ENCODE measurements around the gene PYM1. TPM values are rescaled to one million over a fixed set of nuclear protein-coding genes. Genes with fewer than 3 reads are reported as not detected.

PYM1 gene
- total RNA-seq, 4 donors from 2014 or later, result 24.2 to 29.5 (median 26.7) TPM

DNA sequence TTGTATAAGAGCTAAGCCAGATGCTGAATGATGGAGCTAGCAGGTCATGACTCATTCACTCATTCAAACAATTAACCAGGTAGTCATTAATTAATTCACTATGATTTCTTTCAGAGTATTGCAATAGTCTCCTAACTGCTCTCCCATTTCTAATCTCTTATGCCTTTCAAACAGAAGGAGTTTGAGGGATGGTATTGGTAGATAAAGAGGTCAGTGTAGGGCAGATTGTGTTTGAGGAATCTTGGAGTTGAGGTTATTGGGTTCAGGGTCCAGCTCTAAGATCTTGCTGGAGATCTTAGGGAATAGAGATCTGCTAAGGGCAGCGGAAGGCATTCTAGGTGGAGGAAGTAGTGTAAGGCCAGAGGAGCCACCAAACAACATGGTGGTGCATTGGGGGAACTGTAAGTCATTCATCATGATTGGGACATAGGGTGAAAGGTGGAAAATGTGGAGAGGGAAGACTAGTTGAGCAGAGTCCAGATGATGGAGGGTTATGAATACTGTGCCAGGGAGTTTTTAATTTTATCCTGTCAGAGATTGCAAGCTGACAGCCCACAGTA, 15.0 kb upstream of the PYM1 start:
- H3K4me3 ChIP-seq, result no peak overlapping the region
- no peaks in the 10 kb centered on the region for H3K27me3 ChIP-seq
- peaks cover 8 to 12% (median 10%) of the 10 kb centered on the region in 4 donors for H3K4me1 ChIP-seq
- intact Hi-C loops (cut with DNase I), result no loop called here
- 95% methylated on average over 1 of the region's 1 CpG for WGBS
- no peak overlapping the region for H3K27ac ChIP-seq (replicated peaks in 1 of 4)
- peaks cover 21 to 57% (median 27%) of the 10 kb centered on the region in 4 donors for H3K36me3 ChIP-seq
- DNase-seq (ENCODE audit: extremely low spot score), result no peak
- H3K9me3 ChIP-seq, result no peaks in the 10 kb centered on the region
- TF ChIP-seq POLR2AphosphoS5 (IDR thresholded peaks at IDR 0.05) (no peak), POLR2A (IDR thresholded peaks at IDR 0.05; ENCODE audit: low read depth) (no peak), EP300 (IDR thresholded peaks at IDR 0.05) (no peak)
- TF ChIP-seq, protein P1, sequence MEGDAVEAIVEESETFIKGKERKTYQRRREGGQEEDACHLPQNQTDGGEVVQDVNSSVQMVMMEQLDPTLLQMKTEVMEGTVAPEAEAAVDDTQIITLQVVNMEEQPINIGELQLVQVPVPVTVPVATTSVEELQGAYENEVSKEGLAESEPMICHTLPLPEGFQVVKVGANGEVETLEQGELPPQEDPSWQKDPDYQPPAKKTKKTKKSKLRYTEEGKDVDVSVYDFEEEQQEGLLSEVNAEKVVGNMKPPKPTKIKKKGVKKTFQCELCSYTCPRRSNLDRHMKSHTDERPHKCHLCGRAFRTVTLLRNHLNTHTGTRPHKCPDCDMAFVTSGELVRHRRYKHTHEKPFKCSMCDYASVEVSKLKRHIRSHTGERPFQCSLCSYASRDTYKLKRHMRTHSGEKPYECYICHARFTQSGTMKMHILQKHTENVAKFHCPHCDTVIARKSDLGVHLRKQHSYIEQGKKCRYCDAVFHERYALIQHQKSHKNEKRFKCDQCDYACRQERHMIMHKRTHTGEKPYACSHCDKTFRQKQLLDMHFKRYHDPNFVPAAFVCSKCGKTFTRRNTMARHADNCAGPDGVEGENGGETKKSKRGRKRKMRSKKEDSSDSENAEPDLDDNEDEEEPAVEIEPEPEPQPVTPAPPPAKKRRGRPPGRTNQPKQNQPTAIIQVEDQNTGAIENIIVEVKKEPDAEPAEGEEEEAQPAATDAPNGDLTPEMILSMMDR (IDR thresholded peaks at IDR 0.05), result no peak

DNA sequence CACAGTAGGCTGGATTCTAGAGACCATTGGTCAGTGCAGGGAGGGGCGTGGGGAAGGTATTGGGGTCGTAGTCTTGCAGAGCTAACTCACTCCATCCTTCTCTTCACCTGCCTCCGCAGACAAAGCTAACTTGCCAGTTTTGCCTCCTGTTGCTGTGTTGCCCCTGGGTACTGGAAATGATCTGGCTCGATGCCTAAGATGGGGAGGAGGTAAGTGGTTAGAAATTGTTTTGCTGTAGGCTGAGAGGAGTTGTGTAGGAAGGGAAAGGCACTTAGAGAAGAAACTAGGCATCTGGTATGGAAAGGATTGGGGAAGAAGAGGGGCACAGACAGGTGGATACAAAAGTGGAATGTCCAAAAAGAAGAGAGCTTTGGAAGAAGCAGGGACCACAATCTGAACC, 14.4 kb upstream of the PYM1 start:
- 89% methylated on average over 4 of the region's 4 CpGs for WGBS
- H3K4me3 ChIP-seq, result no peak overlapping the region
- intact Hi-C loops (cut with DNase I), result no loop called here
- H3K36me3 ChIP-seq, result peaks cover 21 to 57% (median 27%) of the 10 kb centered on the region in 4 donors
- no peaks in the 10 kb centered on the region for H3K27me3 ChIP-seq
- no peaks in the 10 kb centered on the region for H3K9me3 ChIP-seq
- TF ChIP-seq POLR2A (IDR thresholded peaks at IDR 0.05; ENCODE audit: low read depth) (no peak), POLR2AphosphoS5 (IDR thresholded peaks at IDR 0.05) (no peak), EP300 (IDR thresholded peaks at IDR 0.05) (no peak)
- TF ChIP-seq, protein P1 (IDR thresholded peaks at IDR 0.05), result no peak
- DNase-seq (ENCODE audit: extremely low spot score), result no peak
- H3K27ac ChIP-seq (replicated peaks in 1 of 4), result no peak overlapping the region
- peaks cover 8 to 12% (median 10%) of the 10 kb centered on the region in 4 donors for H3K4me1 ChIP-seq

DNA sequence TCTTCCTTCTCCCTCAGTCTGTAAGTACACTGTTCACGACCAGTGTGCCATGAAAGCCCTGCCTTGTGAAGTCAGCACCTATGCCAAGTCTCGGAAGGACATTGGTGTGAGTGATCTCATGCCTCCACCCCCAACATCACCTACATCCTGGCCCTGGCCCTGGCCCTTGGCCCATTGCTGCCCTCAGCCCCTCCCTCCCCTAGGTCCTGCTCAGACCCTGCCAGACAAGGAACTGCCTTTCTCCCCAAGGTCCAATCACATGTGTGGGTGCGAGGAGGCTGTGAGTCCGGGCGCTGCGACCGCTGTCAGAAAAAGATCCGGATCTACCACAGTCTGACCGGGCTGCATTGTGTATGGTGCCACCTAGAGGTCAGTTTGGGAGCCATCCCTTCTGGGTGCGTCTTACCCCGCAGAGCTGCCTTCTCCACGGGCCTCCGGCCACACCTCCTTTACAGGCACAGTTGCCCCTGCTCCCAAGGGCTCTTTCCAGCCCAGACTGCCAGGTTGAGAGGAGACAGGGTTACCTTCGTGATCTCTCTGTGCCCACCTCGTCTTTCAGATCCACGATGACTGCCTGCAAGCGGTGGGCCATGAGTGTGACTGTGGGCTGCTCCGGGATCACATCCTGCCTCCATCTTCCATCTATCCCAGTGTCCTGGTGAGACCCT, 12.5 kb upstream of the PYM1 start:
- Histone ChIP-seq H3K9me3 (no peaks in the 10 kb centered on the region), H3K4me1 (peaks cover 8 to 22% (median 17%) of the 10 kb centered on the region in 4 donors), H3K27me3 (no peaks in the 10 kb centered on the region), H3K27ac (replicated peaks in 1 of 4) (peak overlapping the region; percentile 35 to 59 (median 46)), H3K4me3 (peak overlapping the region; percentile 8 to 33 (median 24)), H3K36me3 (peaks cover 10 to 46% (median 20%) of the 10 kb centered on the region in 4 donors)
- intact Hi-C loops (cut with DNase I), result loop anchor here (2.0 kb wide), 1 partner anchor 197 kb away; the partner anchor contains the start of gene GDF11
- WGBS, result 4% methylated on average over 11 of the region's 18 CpGs
- DNase-seq (ENCODE audit: extremely low spot score), result peak; percentile 97
- TF ChIP-seq EP300 (IDR thresholded peaks at IDR 0.05), result no peak
- TF ChIP-seq, protein P1 (IDR thresholded peaks at IDR 0.05), result peak; percentile 89 to 97 (median 89)
- TF ChIP-seq POLR2AphosphoS5 (IDR thresholded peaks at IDR 0.05), result peak; percentile 40 to 70

DNA sequence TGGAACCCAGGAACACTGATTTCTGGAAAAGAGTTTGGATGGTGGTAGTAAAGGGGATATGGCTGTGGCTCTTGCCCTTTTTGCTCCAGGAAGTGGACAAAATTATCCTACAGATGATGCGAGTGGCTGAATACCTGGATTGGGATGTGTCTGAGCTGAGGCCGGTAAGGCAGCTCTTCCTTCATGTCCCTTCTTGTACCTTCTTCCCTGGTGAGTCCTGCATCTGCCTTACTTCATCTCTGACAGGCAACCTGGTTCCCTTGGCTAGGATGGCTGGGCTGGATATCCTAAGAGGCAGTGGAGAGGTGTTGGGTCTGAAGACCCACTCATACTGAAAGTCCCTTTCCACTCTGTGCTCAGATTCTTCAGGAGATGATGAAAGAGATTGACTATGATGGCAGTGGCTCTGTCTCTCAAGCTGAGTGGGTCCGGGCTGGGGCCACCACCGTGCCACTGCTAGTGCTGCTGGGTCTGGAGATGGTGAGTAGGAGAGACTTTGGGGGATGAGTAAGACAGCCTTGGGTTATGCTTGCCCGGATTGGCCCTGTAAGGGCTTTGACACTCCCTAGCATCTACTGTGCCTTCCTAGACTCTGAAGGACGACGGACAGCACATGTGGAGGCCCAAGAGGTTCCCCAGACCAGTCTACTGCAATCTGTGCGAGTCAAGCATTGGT, 11.3 kb upstream of the PYM1 start:
- Histone ChIP-seq H3K9me3 (no peaks in the 10 kb centered on the region), H3K27ac (replicated peaks in 1 of 4) (no peak overlapping the region), H3K4me1 (peaks cover 8 to 32% (median 20%) of the 10 kb centered on the region in 4 donors), H3K36me3 (peaks cover 9 to 34% (median 11%) of the 10 kb centered on the region in 4 donors), H3K27me3 (no peaks in the 10 kb centered on the region), H3K4me3 (no peak overlapping the region)
- WGBS, result 93% methylated on average over 8 of the region's 8 CpGs
- TF ChIP-seq POLR2A (IDR thresholded peaks at IDR 0.05; ENCODE audit: low read depth) (no peak), EP300 (IDR thresholded peaks at IDR 0.05) (no peak), POLR2AphosphoS5 (IDR thresholded peaks at IDR 0.05) (no peak)
- TF ChIP-seq, protein P1 (IDR thresholded peaks at IDR 0.05), result no peak
- DNase-seq (ENCODE audit: extremely low spot score), result no peak
- intact Hi-C loops (cut with DNase I), result no loop called here
